Subcutaneous abdominal adipose tissue (tissue), 5 donors: ENCODE results near the gene LMBRD2.
"Not testable (repeated sequence)": the region's sequence is repeated elsewhere in the genome, so short reads cannot be mapped to it uniquely, and the experiment has no call there.

Experiments
- H3K27ac ChIP-seq: one replicate; pipeline ENCODE4 v1.7.0; 2013; ENCODE audit warnings: low read depth, mild to moderate bottlenecking, inconsistent platforms, low read length, moderate library complexity
- H3K27me3 ChIP-seq, 5 donors: one replicate each; pipeline ENCODE4 v1.7.0; 2013; ENCODE audit warnings: low read length in 5 of 5, inconsistent platforms in 1 of 5; ENCODE audit not compliant: control insufficient read depth in 5 of 5, insufficient read depth in 4 of 5
- H3K36me3 ChIP-seq, 5 donors: one replicate each; pipeline ENCODE4 v1.7.0; 2013; ENCODE audit warnings: low read length in 5 of 5; ENCODE audit not compliant: control insufficient read depth in 5 of 5, insufficient read depth in 5 of 5
- H3K4me1 ChIP-seq, 5 donors: one replicate each; pipeline ENCODE4 v1.7.0; 2013; ENCODE audit warnings: low read length in 5 of 5, mild to moderate bottlenecking in 3 of 5, moderate library complexity in 1 of 5; ENCODE audit not compliant: control insufficient read depth in 5 of 5, insufficient read depth in 5 of 5
- H3K4me3 ChIP-seq, 5 donors: one replicate each; pipeline ENCODE4 v1.7.0; 2013; ENCODE audit warnings: low read length in 5 of 5, low read depth in 1 of 5
- H3K9ac ChIP-seq, 5 donors: one replicate each; pipeline ENCODE4 v1.7.0; 2013; ENCODE audit warnings: low read length in 5 of 5, mild to moderate bottlenecking in 4 of 5, moderate library complexity in 3 of 5
- H3K9me3 ChIP-seq, 5 donors: one replicate each; pipeline ENCODE4 v1.7.0; 2013; ENCODE audit warnings: low read length in 5 of 5; ENCODE audit not compliant: control insufficient read depth in 5 of 5
- donor health status: healthy.
- donor health status: healthy.
- donor health status: healthy.
- donor health status: healthy.
- donor health status: healthy.

The LMBRD2 gene

DNA sequence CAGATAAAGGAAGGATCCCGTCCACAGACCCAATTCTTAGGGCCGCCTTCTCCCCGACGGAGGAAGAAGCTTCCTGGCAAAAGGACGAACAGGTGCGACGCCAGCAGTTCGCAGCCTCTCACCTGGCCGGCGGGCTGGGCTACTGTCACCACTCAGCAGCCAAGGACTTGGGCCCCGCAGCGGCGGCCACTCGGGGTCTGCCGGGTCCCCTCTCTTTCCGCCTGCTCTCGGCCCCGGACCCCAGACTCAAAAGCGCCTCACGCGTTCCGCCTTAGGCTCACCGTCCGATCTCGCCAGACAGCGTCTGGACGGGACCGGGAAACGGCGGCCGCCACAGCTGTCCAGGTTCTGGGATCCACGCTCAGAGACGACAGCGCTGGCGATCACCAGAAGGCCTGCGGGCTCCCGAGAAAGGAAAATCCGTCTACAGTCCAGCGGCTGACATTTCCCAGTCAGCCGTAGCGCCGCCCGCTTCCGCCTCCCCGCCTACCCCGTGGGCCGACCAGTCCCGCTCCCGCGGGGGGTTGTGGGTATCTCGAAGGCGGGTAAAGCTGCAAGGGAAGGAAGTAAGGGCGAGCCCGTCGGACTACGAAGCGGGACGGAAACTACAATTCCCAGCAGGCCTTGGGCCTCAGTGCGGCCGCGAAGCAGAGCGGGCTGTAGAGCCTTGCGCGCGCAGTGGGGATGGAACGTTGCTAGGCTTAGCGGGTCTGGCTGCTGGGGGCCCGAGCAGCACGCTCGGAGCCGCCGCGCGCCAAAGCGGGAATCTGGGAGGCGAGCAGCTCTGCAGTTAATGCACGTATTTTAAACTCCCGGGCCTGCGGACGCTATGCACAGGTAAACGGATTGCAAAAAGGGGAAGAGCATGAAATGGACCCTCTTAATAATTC is at the start of gene LMBRD2, which contains the start of gene SKP2:
Gene LMBRD2 (minus strand): TSS at position 454 of the 890 bp plus-strand sequence. CDS start 8,538 bp downstream, outside the sequence.
Gene SKP2 (plus strand): TSS at position 678 of the 890 bp plus-strand sequence. CDS start 152 bp downstream, at position 830.
- no peaks in the 10 kb centered on the region for H3K27me3 ChIP-seq
- peak within 1 kb of the TSS; percentile 78 to 99 (median 94) for H3K9ac ChIP-seq
- no peaks in the 10 kb centered on the region for H3K9me3 ChIP-seq
- peaks cover 2 to 47% (median 40%) of the 10 kb centered on the region in 5 donors for H3K4me1 ChIP-seq
- H3K36me3 ChIP-seq, result peaks cover 2 to 10% (median 3%) of the 10 kb centered on the region in 5 donors
- peak within 1 kb of the TSS; percentile 71 for H3K27ac ChIP-seq
- peak within 1 kb of the TSS; percentile 77 to 98 (median 90) for H3K4me3 ChIP-seq

DNA sequence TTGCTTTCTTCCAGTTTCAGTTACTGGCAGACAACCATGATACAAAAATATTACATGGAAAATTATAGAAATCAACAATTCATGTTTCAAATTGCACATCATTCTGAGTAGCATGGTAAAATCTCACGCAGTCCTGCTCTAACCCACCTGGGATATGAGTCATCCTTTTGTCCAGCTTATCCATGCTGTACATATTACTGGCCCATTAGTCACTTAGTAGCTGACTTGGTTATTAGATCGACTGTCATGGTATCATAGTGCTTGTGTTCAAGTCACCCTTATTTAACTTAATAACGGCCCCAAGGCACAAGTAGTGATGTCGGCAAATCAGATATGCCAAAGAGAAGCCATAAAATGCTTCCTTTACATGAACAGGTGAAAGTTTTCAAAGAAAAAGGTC is 48.8 kb upstream of the LMBRD2 start:
- H3K27ac ChIP-seq, result no peak overlapping the region
- no peaks in the 10 kb centered on the region for H3K9me3 ChIP-seq
- H3K36me3 ChIP-seq, result peaks cover 30 to 55% (median 38%) of the 10 kb centered on the region in 5 donors
- H3K4me3 ChIP-seq, result no peak overlapping the region
- H3K4me1 ChIP-seq, result peaks cover 0 to 4% (median 0%) of the 10 kb centered on the region in 5 donors
- H3K27me3 ChIP-seq, result no peaks in the 10 kb centered on the region
- H3K9ac ChIP-seq, result no peak overlapping the region

DNA sequence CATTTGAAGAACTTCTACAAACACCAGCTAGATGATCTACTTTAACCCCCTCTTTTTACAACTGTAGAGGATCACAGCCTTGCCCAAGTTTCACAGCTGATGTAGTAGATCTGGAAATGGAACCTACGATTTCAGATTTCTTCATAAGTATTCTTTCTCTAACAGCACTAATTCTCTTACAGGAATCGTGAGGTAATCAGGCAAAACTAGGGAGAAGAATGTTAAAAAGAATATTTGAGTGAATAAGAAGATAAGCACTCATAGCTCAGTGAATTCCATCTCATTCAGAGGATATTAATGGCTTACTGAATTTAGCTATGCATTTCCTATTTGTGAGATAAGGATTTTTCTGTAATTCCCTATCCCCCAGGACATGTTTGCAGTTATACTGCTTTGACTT is 47.9 kb upstream of the LMBRD2 start:
- Histone ChIP-seq H3K9me3 (no peaks in the 10 kb centered on the region), H3K4me3 (no peak overlapping the region), H3K36me3 (peaks cover 27 to 59% (median 42%) of the 10 kb centered on the region in 5 donors), H3K27ac (no peak overlapping the region), H3K27me3 (no peaks in the 10 kb centered on the region), H3K4me1 (no peaks in the 10 kb centered on the region), H3K9ac (no peak overlapping the region)

DNA sequence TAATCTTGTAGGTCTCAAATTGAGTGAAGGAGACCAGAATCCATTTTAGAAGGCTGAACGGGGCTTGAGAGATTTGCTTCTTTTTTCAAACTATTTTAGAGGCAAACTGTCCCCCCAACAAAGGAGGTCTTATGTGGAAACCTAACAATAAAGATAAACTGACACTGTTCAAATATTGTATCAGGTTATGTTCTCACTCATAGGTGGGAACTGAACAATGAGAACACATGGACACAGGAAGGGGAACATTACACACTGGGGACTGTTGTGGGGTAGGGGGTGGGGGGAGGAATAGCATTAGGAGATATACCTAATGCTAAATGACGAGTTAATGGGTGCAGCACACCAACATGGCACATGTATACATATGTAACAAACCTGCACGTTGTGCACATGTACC is 47.1 kb upstream of the LMBRD2 start:
- H3K4me1 ChIP-seq, H3K9ac ChIP-seq, H3K27ac ChIP-seq, H3K4me3 ChIP-seq, H3K27me3 ChIP-seq, H3K9me3 ChIP-seq: not testable (repeated sequence)
- H3K36me3 ChIP-seq, result peaks cover 27 to 67% (median 41%) of the 10 kb centered on the region in 5 donors

DNA sequence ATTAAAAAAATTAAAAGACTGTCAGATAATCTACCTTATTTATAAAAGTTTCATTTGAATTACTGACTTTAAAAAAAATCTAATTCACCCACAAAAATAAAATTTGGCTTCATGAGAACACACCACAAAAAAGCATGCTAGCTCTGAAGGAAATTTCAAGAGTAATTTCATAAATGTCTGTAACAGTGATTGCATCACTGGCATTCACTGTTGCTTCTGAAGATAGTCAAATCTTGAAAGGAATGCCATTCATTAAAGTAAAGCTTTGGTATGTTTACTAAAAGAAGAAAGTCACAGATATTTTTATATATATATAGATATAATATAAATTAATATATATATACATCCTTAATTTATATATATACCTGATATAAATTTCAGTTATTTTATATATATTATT is 46.6 kb upstream of the LMBRD2 start:
- Histone ChIP-seq H3K36me3 (peaks cover 27 to 69% (median 39%) of the 10 kb centered on the region in 5 donors), H3K27ac (no peak overlapping the region), H3K4me1 (no peaks in the 10 kb centered on the region), H3K9ac (no peak overlapping the region), H3K9me3 (no peaks in the 10 kb centered on the region), H3K27me3 (no peaks in the 10 kb centered on the region), H3K4me3 (no peak overlapping the region)

DNA sequence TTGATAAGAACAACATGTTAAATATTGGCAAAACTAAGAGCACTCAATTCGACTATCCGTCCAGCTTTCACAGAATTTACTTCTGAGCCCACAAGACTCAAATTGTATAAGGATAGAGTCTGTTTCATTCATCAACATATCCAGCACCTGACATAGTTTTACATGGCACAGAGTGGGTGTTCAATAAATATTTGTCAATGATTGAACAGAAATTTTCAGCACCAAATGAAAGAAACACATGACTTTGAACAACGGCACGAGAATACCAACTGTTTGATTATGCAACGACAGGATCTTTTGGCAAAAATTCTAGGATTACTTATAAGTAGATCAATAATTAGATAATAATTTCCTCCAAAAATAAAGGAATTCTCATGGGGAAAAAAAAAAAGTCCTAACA is 42.1 kb upstream of the LMBRD2 start:
- no peak overlapping the region for H3K4me3 ChIP-seq
- H3K36me3 ChIP-seq, result peaks cover 15 to 61% (median 31%) of the 10 kb centered on the region in 5 donors
- H3K9ac ChIP-seq, result no peak overlapping the region

DNA sequence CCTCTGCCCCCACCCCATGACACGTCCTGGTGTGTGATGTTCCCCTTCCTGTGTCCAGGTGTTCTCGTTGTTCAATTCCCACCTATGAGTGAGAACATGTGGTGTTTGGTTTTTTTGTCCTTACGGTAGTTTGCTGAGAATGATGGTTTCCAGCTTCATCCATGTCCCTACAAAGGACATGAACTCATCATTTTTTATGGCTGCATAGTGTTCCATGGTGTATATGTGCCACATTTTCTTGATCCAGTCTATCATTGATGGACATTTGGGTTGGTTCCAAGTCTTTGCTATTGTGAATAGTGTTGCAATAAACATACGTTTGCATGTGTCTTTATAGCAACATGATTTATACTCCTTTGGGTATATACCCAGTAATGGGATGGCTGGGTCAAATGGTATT is 32.7 kb upstream of the LMBRD2 start:
- not testable (repeated sequence) for H3K27ac ChIP-seq, H3K27me3 ChIP-seq, H3K9me3 ChIP-seq, H3K4me1 ChIP-seq, H3K4me3 ChIP-seq, H3K9ac ChIP-seq
- H3K36me3 ChIP-seq, result peaks cover 17 to 34% (median 26%) of the 10 kb centered on the region in 5 donors

More for the DNA sequence above, 42.1 kb upstream of the LMBRD2 start:
- H3K27ac ChIP-seq, result no peak overlapping the region
- no peaks in the 10 kb centered on the region for H3K27me3 ChIP-seq
- no peaks in the 10 kb centered on the region for H3K4me1 ChIP-seq
- H3K9me3 ChIP-seq, result no peaks in the 10 kb centered on the region

DNA sequence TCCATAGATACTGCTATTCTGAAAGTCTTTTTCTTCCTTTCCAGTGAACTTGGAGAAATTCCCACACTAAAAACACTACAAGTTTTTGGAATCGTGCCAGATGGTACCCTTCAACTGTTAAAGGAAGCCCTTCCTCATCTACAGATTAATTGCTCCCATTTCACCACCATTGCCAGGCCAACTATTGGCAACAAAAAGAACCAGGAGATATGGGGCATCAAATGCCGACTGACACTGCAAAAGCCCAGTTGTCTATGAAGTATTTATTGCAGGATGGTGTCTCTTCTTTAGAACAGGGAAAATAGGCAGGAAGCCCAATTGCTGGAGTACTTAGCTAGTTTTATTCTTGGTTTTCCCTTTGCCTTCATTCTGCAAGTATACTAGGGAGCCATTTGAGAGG is 30.1 kb upstream of the LMBRD2 start:
- Histone ChIP-seq H3K9ac (peak overlapping the region in 1 of 5 donors; percentile 24), H3K27me3 (no peaks in the 10 kb centered on the region), H3K9me3 (no peaks in the 10 kb centered on the region), H3K4me3 (no peak overlapping the region), H3K27ac (no peak overlapping the region), H3K4me1 (no peaks in the 10 kb centered on the region), H3K36me3 (peaks cover 26 to 52% (median 43%) of the 10 kb centered on the region in 5 donors)

DNA sequence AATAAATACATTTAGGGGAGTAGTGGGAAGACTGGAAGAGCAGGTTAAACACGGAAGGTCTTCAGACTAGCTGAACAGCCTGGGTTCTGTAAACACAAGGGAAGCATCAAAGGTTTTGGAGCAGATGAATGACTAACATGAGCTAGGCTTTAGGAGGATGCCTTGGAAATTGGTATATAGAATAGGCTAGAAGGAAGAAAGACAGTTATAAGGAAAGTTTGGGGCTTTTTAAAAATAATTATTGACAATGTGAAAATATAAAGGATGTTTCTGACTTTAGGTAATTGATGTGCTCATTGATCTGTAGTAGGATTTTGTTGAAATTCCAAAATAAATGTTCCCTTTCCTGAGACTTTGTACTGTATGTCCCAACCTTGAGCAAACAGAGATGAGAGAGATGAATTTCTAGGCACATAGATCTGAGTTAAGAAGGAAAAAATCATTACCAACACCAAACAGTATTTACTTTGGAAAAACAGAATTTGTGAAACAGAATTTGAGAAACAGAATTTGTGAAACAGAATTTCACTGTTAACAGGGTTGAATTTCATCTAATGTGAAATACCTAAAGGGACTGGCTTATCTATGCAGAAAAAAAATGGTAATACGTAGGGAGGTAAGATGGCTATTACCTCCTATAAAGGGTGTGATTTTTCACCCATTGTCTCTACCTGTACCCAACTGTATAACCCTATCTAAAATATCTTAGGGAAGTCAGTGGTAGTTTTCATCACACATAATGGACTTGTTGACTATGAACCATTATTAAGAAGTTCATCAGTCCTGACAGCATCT is 29.1 kb upstream of the LMBRD2 start:
- no peaks in the 10 kb centered on the region for H3K9me3 ChIP-seq
- peaks cover 26 to 55% (median 43%) of the 10 kb centered on the region in 5 donors for H3K36me3 ChIP-seq
- H3K4me1 ChIP-seq, result no peaks in the 10 kb centered on the region
- H3K27me3 ChIP-seq, result no peaks in the 10 kb centered on the region
- no peak overlapping the region for H3K27ac ChIP-seq
- H3K9ac ChIP-seq, result no peak overlapping the region
- H3K4me3 ChIP-seq, result no peak overlapping the region

DNA sequence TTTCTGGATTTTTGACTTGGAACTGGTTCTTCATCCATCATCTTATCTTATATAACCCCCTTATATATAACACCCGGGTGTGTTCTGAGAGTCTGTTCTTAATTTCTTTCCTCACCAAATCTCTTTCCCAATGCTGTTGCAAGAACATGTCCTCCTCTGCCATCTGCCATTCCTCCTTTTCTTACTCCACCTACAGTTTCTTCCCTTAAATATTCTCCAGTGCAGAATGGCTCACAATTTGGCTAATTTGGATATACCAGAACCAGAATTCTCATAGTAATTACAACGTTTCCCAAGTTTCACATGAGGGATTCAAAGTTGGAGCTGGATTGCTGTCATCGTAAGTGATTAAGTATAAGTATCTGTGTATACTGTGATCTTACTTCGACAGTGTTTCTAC is 28.3 kb upstream of the LMBRD2 start:
- H3K36me3 ChIP-seq, result peaks cover 27 to 62% (median 43%) of the 10 kb centered on the region in 5 donors

More for the DNA sequence above, 28.3 kb upstream of the LMBRD2 start:
- Histone ChIP-seq H3K27ac (no peak overlapping the region), H3K27me3 (no peaks in the 10 kb centered on the region), H3K4me3 (no peak overlapping the region), H3K9me3 (no peaks in the 10 kb centered on the region), H3K9ac (no peak overlapping the region), H3K4me1 (no peaks in the 10 kb centered on the region)
